Activated CD4-positive, alpha-beta memory T cell treated with anti-CD3 and anti-CD28 coated beads for 36 hours (primary cell): ENCODE data around the gene P4HA3. TPM values are rescaled to one million over a fixed set of nuclear protein-coding genes. Genes with fewer than 3 reads are reported as not detected.

Experiments used
- CTCF ChIA-PET: fragments of 350-600 bp; sonication (Branson Sonifier 250); formaldehyde crosslinking; loops from one replicate; lab custom pipeline; 2021; ENCODE audit warnings: antibody characterized with exemption, inconsistent platforms; lab: Charles Lee
- POLR2A ChIA-PET: fragments of 350-600 bp; sonication (Branson Sonifier 250); formaldehyde crosslinking; loops from one replicate; lab custom pipeline; 2021; ENCODE audit warnings: antibody characterized with exemption; lab: Charles Lee
- DNase-seq: peaks from one replicate; pipeline ENCODE4 v3.0.0-alpha.2; 2020
- H3K27ac Mint-ChIP-seq: one replicate; pipeline ENCODE4 v1.8.0; 2021; ENCODE audit warnings: mixed read lengths
- H3K27me3 Mint-ChIP-seq: one replicate; pipeline ENCODE4 v1.8.0; 2021; ENCODE audit warnings: mixed read lengths
- H3K36me3 Mint-ChIP-seq: one replicate; pipeline ENCODE4 v1.8.0; 2021; ENCODE audit warnings: mixed read lengths
- H3K4me1 Mint-ChIP-seq: one replicate; pipeline ENCODE4 v1.8.0; 2021; ENCODE audit warnings: low read depth, mixed read lengths
- H3K4me3 Mint-ChIP-seq: one replicate; pipeline ENCODE4 v1.8.0; 2021; ENCODE audit warnings: mild to moderate bottlenecking, mixed read lengths
- H3K9me3 Mint-ChIP-seq: one replicate; pipeline ENCODE4 v1.8.0; 2021; ENCODE audit warnings: mixed read lengths
- intact Hi-C: fragments of 100-400 bp; cut with micrococcal nuclease; formaldehyde crosslinking; loops from one replicate; pipeline ENCODE4 v1.15.1; 2023
- total RNA-seq, 2 experiments: library from RNA; stranded (reverse); gene quantifications; one replicate each; pipeline ENCODE4 v1.2.3, GENCODE V29; 2021

The P4HA3 gene
- total RNA-seq, 2 experiments from 2014 or later, result not detected

- no peaks in the 10 kb centered on the region for H3K9me3 Mint-ChIP-seq
- no peak overlapping the region for H3K4me3 Mint-ChIP-seq
- CTCF ChIA-PET, result no interaction called here
- no peak overlapping the region for H3K27ac Mint-ChIP-seq
- no peaks in the 10 kb centered on the region for H3K36me3 Mint-ChIP-seq
- POLR2A ChIA-PET, result no interaction called here
- no peaks in the 10 kb centered on the region for H3K4me1 Mint-ChIP-seq
- no peak for DNase-seq
- no peaks in the 10 kb centered on the region for H3K27me3 Mint-ChIP-seq
- intact Hi-C loops, result no loop called here
Observed at GRCh38 chr11:74280494-74280893, 30.9 kb downstream of the P4HA3 start.

GRCh38 chr11:74279256-74279655 lies 32.2 kb downstream of the P4HA3 start:
- Mint-ChIP-seq H3K27ac (no peak overlapping the region), H3K4me3 (no peak overlapping the region), H3K36me3 (no peaks in the 10 kb centered on the region), H3K4me1 (no peaks in the 10 kb centered on the region), H3K9me3 (no peaks in the 10 kb centered on the region), H3K27me3 (peaks cover 2% of the 10 kb centered on the region)
- no peak for DNase-seq
- CTCF ChIA-PET, result interaction anchor here (1.1 to 1.6 kb wide), 3 partner anchors 24 to 46 kb away, joined by 3 to 9 read pairs (median 3); no protein-coding TSS in a partner anchor
- intact Hi-C loops, result no loop called here
- POLR2A ChIA-PET, result no interaction called here

GRCh38 chr11:74278721-74279161 lies 32.7 kb downstream of the P4HA3 start:
- DNase-seq, result no peak
- ChIA-PET POLR2A (no interaction called here), CTCF (interaction anchor here (1.1 to 1.6 kb wide), 3 partner anchors 23 to 46 kb away, joined by 3 to 9 read pairs (median 3); no protein-coding TSS in a partner anchor)
- Mint-ChIP-seq H3K4me3 (no peak overlapping the region), H3K9me3 (no peaks in the 10 kb centered on the region), H3K4me1 (no peaks in the 10 kb centered on the region), H3K27ac (no peak overlapping the region), H3K36me3 (no peaks in the 10 kb centered on the region), H3K27me3 (peaks cover 2% of the 10 kb centered on the region)
- intact Hi-C loops, result no loop called here

- CTCF ChIA-PET, result no interaction called here
- H3K27me3 Mint-ChIP-seq, result peaks cover 2% of the 10 kb centered on the region
Observed at GRCh38 chr11:74278103-74278502, 33.3 kb downstream of the P4HA3 start.

GRCh38 chr11:74276581-74276980 lies 34.9 kb downstream of the P4HA3 start:
- CTCF ChIA-PET, result interaction anchor here (1.1 kb wide), 1 partner anchor 21 kb away, joined by 4 read pairs; no protein-coding TSS in a partner anchor
- Mint-ChIP-seq H3K4me1 (no peaks in the 10 kb centered on the region), H3K27me3 (peaks cover 2% of the 10 kb centered on the region), H3K4me3 (no peak overlapping the region), H3K36me3 (no peaks in the 10 kb centered on the region), H3K27ac (no peak overlapping the region), H3K9me3 (no peaks in the 10 kb centered on the region)
- intact Hi-C loops, result no loop called here
- POLR2A ChIA-PET, result no interaction called here
- no peak for DNase-seq

More at GRCh38 chr11:74278103-74278502, 33.3 kb downstream of the P4HA3 start:
- Mint-ChIP-seq H3K9me3 (no peaks in the 10 kb centered on the region), H3K4me3 (no peak overlapping the region), H3K4me1 (no peaks in the 10 kb centered on the region), H3K36me3 (no peaks in the 10 kb centered on the region), H3K27ac (no peak overlapping the region)
- POLR2A ChIA-PET, result no interaction called here
- DNase-seq, result no peak
- intact Hi-C loops, result no loop called here

- H3K27ac Mint-ChIP-seq, result no peak overlapping the region
- H3K9me3 Mint-ChIP-seq, result no peaks in the 10 kb centered on the region
- peaks cover 12% of the 10 kb centered on the region for H3K4me1 Mint-ChIP-seq
- H3K36me3 Mint-ChIP-seq, result no peaks in the 10 kb centered on the region
- POLR2A ChIA-PET, result interaction anchor here (1.3 kb wide), 1 partner anchor 277 kb away, joined by 3 read pairs; no protein-coding TSS in a partner anchor
- DNase-seq, result no peak
- H3K27me3 Mint-ChIP-seq, result peaks cover 4% of the 10 kb centered on the region
- no peak overlapping the region for H3K4me3 Mint-ChIP-seq
- CTCF ChIA-PET, result interaction anchor here (1.4 kb wide), 1 partner anchor 17 kb away, joined by 4 read pairs; no protein-coding TSS in a partner anchor
- intact Hi-C loops, result no loop called here
Observed at GRCh38 chr11:74272276-74272675, 39.2 kb downstream of the P4HA3 start.

GRCh38 chr11:74269161-74269811 lies 42.2 kb downstream of the P4HA3 start:
- CTCF ChIA-PET, result interaction anchor here (1.2 to 1.7 kb wide), 4 partner anchors 13 to 180 kb away, joined by 4 to 12 read pairs (median 4); no protein-coding TSS in a partner anchor
- intact Hi-C loops, result no loop called here
- Mint-ChIP-seq H3K4me3 (no peak overlapping the region), H3K36me3 (no peaks in the 10 kb centered on the region), H3K27me3 (peaks cover 2% of the 10 kb centered on the region), H3K9me3 (no peaks in the 10 kb centered on the region), H3K4me1 (peaks cover 12% of the 10 kb centered on the region), H3K27ac (no peak overlapping the region)
- POLR2A ChIA-PET, result no interaction called here
- DNase-seq, result peak; percentile 45

- DNase-seq, result no peak
- POLR2A ChIA-PET, result no interaction called here
- H3K4me1 Mint-ChIP-seq, result peaks cover 12% of the 10 kb centered on the region
- H3K4me3 Mint-ChIP-seq, result no peak overlapping the region
- CTCF ChIA-PET, result interaction anchor here (1.3 to 1.6 kb wide), 2 partner anchors 13 to 181 kb away, joined by 4 to 5 read pairs; no protein-coding TSS in a partner anchor
- H3K36me3 Mint-ChIP-seq, result no peaks in the 10 kb centered on the region
- H3K9me3 Mint-ChIP-seq, result no peaks in the 10 kb centered on the region
- intact Hi-C loops, result no loop called here
- H3K27me3 Mint-ChIP-seq, result peaks cover 2% of the 10 kb centered on the region
- no peak overlapping the region for H3K27ac Mint-ChIP-seq
Observed at GRCh38 chr11:74268456-74268855, 43.0 kb downstream of the P4HA3 start.

- Mint-ChIP-seq H3K4me1 (peaks cover 12% of the 10 kb centered on the region), H3K27me3 (peaks cover 3% of the 10 kb centered on the region), H3K36me3 (no peaks in the 10 kb centered on the region), H3K9me3 (no peaks in the 10 kb centered on the region), H3K4me3 (no peak overlapping the region), H3K27ac (no peak overlapping the region)
- DNase-seq, result no peak
- ChIA-PET CTCF (interaction anchor here (1.3 to 1.6 kb wide), 2 partner anchors 11 to 54 kb away, joined by 4 to 5 read pairs; no protein-coding TSS in a partner anchor), POLR2A (no interaction called here)
- intact Hi-C loops, result no loop called here
Observed at GRCh38 chr11:74267014-74267413, 44.4 kb downstream of the P4HA3 start.

GRCh38 chr11:74265256-74265655 lies 46.2 kb downstream of the P4HA3 start:
- POLR2A ChIA-PET, result no interaction called here
- CTCF ChIA-PET, result interaction anchor here (1.6 kb wide), 1 partner anchor 9 kb away, joined by 7 read pairs; no protein-coding TSS in a partner anchor
- Mint-ChIP-seq H3K4me3 (no peak overlapping the region), H3K36me3 (no peaks in the 10 kb centered on the region), H3K27me3 (peaks cover 3% of the 10 kb centered on the region), H3K27ac (no peak overlapping the region), H3K9me3 (no peaks in the 10 kb centered on the region), H3K4me1 (peaks cover 12% of the 10 kb centered on the region)
- no peak for DNase-seq
- intact Hi-C loops, result no loop called here

- Mint-ChIP-seq H3K27me3 (peaks cover 3% of the 10 kb centered on the region), H3K4me3 (no peak overlapping the region), H3K9me3 (no peaks in the 10 kb centered on the region), H3K4me1 (no peaks in the 10 kb centered on the region), H3K27ac (no peak overlapping the region), H3K36me3 (no peaks in the 10 kb centered on the region)
- DNase-seq, result no peak
- CTCF ChIA-PET, result no interaction called here
- POLR2A ChIA-PET, result no interaction called here
- intact Hi-C loops, result no loop called here
Observed at GRCh38 chr11:74262725-74263124, 48.7 kb downstream of the P4HA3 start.

GRCh38 chr11:74257959-74258553 lies 53.4 kb downstream of the P4HA3 start:
- Mint-ChIP-seq H3K27me3 (peaks cover 3% of the 10 kb centered on the region), H3K4me3 (no peak overlapping the region), H3K27ac (no peak overlapping the region), H3K4me1 (peaks cover 5% of the 10 kb centered on the region), H3K36me3 (peaks cover 15% of the 10 kb centered on the region), H3K9me3 (no peaks in the 10 kb centered on the region)
- ChIA-PET POLR2A (no interaction called here), CTCF (interaction anchor here (0.6 to 2.9 kb wide), 3 partner anchors 63 to 237 kb away, joined by 3 to 14 read pairs (median 5); no protein-coding TSS in a partner anchor)
- DNase-seq, result no peak
- intact Hi-C loops, result loop anchor here (2.0 to 10.0 kb wide), 3 partner anchors 34 to 293 kb away; no protein-coding TSS in a partner anchor
